K562 (cell line): ENCODE data around the gene INO80. TPM values are rescaled to one million over a fixed set of nuclear protein-coding genes. Genes with fewer than 3 reads are reported as not detected.

ENCODE experiments used
- ATAC-seq: fragments of 200-7000 bp; cut with Tn5 transposase; 3 replicates; pipeline ENCODE4 v1.9.1; 2020; ENCODE audit warnings: moderate library complexity
- BruUV-seq: library from RNA; stranded (reverse); fragments of 400-500 nt; replicated peaks from 2 replicates; lab custom pipeline; 2021; lab: Mats Ljungman, UMichigan
- CTCF ChIA-PET: fragments of 300-600 bp; formaldehyde crosslinking; extraction: SDS; loops from one replicate; lab custom pipeline; 2021; ENCODE audit warnings: low intra/inter-chr PET ratio; lab: Yijun Ruan, JAX
- POLR2A ChIA-PET: fragments of 300-600, 350-650 bp; sonication (Branson Sonifier 250); formaldehyde crosslinking; extraction: SDS; loops from one replicate; lab custom pipeline; 2021; ENCODE audit warnings: antibody characterized with exemption, inconsistent platforms; lab: Yijun Ruan, JAX
- DNase-seq, 4 experiments: peaks; one replicate each; pipeline versions ENCODE4 v3.0.0 to v3.0.0-alpha.2; 2011 to 2018; ENCODE audit warnings: low spot score in 3 of 4, mixed read lengths in 3 of 4; ENCODE audit errors: extremely low read depth in 1 of 4
- FAIRE-seq: peaks from 2 replicates; lab custom pipeline; 2011; peaks lifted over from hg19 to GRCh38; lab: Jason Lieb, UNC
- H2AFZ ChIP-seq: 2 replicates; pipeline ENCODE4 v1.6.0; 2011; ENCODE audit warnings: low read depth, low read length, control low read depth, inconsistent platforms
- H3K27ac ChIP-seq: fragments of 200-600 bp; 3 replicates; pipeline ENCODE4 v1.8.0; 2011; ENCODE audit warnings: low read depth, mild to moderate bottlenecking, control low read depth, inconsistent platforms, low read length, moderate library complexity, mixed read lengths; ENCODE audit errors: extremely low read depth
- H3K27me3 ChIP-seq, 2 experiments: fragments of 300-600 bp in 1 of 2; 2 replicates in 1 of 2; 3 replicates in 1 of 2; pipeline versions ENCODE4 v1.6.0 to v1.8.0; 2011; ENCODE audit warnings: inconsistent platforms in 2 of 2, low read length in 2 of 2, mild to moderate bottlenecking in 1 of 2, mixed read lengths in 1 of 2, moderate library complexity in 1 of 2; ENCODE audit not compliant: control insufficient read depth in 2 of 2, insufficient read depth in 2 of 2
- H3K36me3 ChIP-seq: fragments of 300-600 bp; 3 replicates; pipeline ENCODE4 v1.8.0; 2011; ENCODE audit warnings: mild to moderate bottlenecking, low read length, inconsistent platforms; ENCODE audit not compliant: control insufficient read depth, insufficient read depth
- H3K4me1 ChIP-seq, 2 experiments: fragments of 200-600 bp in 1 of 2; replicated peaks in 1 of 2; 2 replicates in 1 of 2; 3 replicates in 1 of 2; pipeline versions ENCODE4 v1.5.1 to v1.8.0; 2011; ENCODE audit warnings: inconsistent platforms in 2 of 2, low read length in 2 of 2, mild to moderate bottlenecking in 1 of 2, mixed read lengths in 1 of 2, moderate library complexity in 1 of 2; ENCODE audit not compliant: control insufficient read depth in 2 of 2, insufficient read depth in 2 of 2
- H3K4me2 ChIP-seq: 2 replicates; pipeline ENCODE4 v1.6.1; 2011; ENCODE audit warnings: low read length, control low read depth, inconsistent platforms, mixed read lengths; ENCODE audit not compliant: insufficient read depth
- H3K4me3 ChIP-seq: fragments of 200-600 bp; sonication (generic), shearing (Covaris generic); 2 replicates; pipeline ENCODE4 v1.5.1; 2016; ENCODE audit warnings: control low read depth, inconsistent platforms
- H3K79me2 ChIP-seq: fragments of 200-600 bp; 3 replicates; pipeline ENCODE4 v1.8.0; 2011; ENCODE audit warnings: low read length, inconsistent platforms; ENCODE audit not compliant: control insufficient read depth, insufficient read depth
- H3K9ac ChIP-seq, 2 experiments: 2 replicates each; pipeline versions ENCODE4 v1.6.0 to v1.6.1; 2011; ENCODE audit warnings: low read depth in 2 of 2, low read length in 2 of 2, control low read depth in 1 of 2, inconsistent platforms in 1 of 2, mild to moderate bottlenecking in 1 of 2, mixed read lengths in 1 of 2; ENCODE audit not compliant: insufficient read depth in 1 of 2
- H3K9me1 ChIP-seq: one replicate; pipeline ENCODE4 v1.6.0; 2011; ENCODE audit warnings: inconsistent platforms, mild to moderate bottlenecking, low read length, moderate library complexity; ENCODE audit not compliant: control insufficient read depth, insufficient read depth
- H3K9me3 ChIP-seq: replicated peaks from 2 replicates; pipeline ENCODE4 v1.5.1; 2011; ENCODE audit warnings: low read depth, low read length, inconsistent platforms; ENCODE audit not compliant: control insufficient read depth, insufficient read depth
- H4K20me1 ChIP-seq: replicated peaks from 2 replicates; pipeline ENCODE4 v1.6.1; 2011; ENCODE audit warnings: low read length, inconsistent platforms, mixed read lengths; ENCODE audit not compliant: control insufficient read depth, insufficient read depth
- ASH1L ChIP-seq: fragments of 450-650 bp; IDR thresholded peaks from 2 replicates; pipeline ENCODE4 v1.6.1; 2018; ENCODE audit warnings: borderline replicate concordance, mild to moderate bottlenecking, low read depth; ENCODE audit not compliant: partially characterized antibody
- NCOA6 ChIP-seq: fragments of 450-650 bp; IDR thresholded peaks from 2 replicates; pipeline ENCODE4 v1.6.1; 2017; ENCODE audit warnings: mild to moderate bottlenecking
- RAD51 ChIP-seq: fragments of 450-650 bp; IDR thresholded peaks from 2 replicates; pipeline ENCODE4 v1.7.1; 2016; ENCODE audit warnings: low read depth, mild to moderate bottlenecking, borderline replicate concordance
- SMARCA5 ChIP-seq: fragments of 450-650 bp; IDR thresholded peaks from 2 replicates; pipeline ENCODE4 v1.6.1; 2016
- XRCC5 ChIP-seq: fragments of 200-400 bp; formaldehyde crosslinking; IDR thresholded peaks from 2 replicates; pipeline ENCODE4 v1.6.1; 2017; ENCODE audit warnings: low read depth, mild to moderate bottlenecking, low read length
- ZNF121 ChIP-seq: sonication (generic); formaldehyde crosslinking; conservative IDR thresholded peaks from 2 replicates; pipeline ENCODE4 v1.8.0; 2022; ENCODE audit warnings: missing genetic modification reagents
- ZNF384 ChIP-seq: IDR thresholded peaks from 2 replicates; pipeline ENCODE4 v1.6.1; 2012; ENCODE audit warnings: low read depth, low read length, improper control_type of control experiment
- ZNF717 ChIP-seq: fragments of 250-450 bp; sonication (Bioruptor Pico); IDR thresholded peaks from 2 replicates; pipeline ENCODE4 v1.5.0; 2021
- WGBS: fragments of 100-300 bp; shearing (Covaris generic); methylation state at CpG from one replicate; pipeline ENCODE4 v1.1.6; 2016; ENCODE audit warnings: low coverage, mixed read lengths; ENCODE audit not compliant: insufficient coverage; ENCODE audit errors: missing lambda C conversion rate; 5-methylcytosine and 5-hydroxymethylcytosine counted together
- in situ Hi-C: fragments of 300-500 bp; cut with MboI; formaldehyde crosslinking; loops from 4 replicates; pipeline ENCODE4 v1.15.0; 2018; ENCODE audit warnings: inconsistent platforms, mixed read lengths
- intact Hi-C: fragments of 100-400 bp; cut with micrococcal nuclease; formaldehyde crosslinking; loops from 2 replicates; pipeline ENCODE4 v1.14.2; 2022
- polyA plus RNA-seq, 8 experiments: library from polyadenylated mRNA; depleted of rRNA in 4 of 8; stranded (reverse) in 5 of 8; unstranded in 3 of 8; fragments of >200 nt; fragmentation: Nextera tagmentation in 2 of 8; fragmentation: Illumina TruSeq in 1 of 8; extraction: Ambion mirVana in 2 of 8; extraction: Trizol in 1 of 8; gene quantifications; 2 replicates each; pipeline versions ENCODE4 v1.2.1 to v1.2.3, GENCODE V29; 2011 to 2014; ENCODE audit warnings: inconsistent platforms in 1 of 8, missing spikeins in 1 of 8
- total RNA-seq, 7 experiments: library from RNA; depleted of rRNA in 6 of 7; stranded (reverse); fragments of >200 nt in 6 of 7; fragmentation: Illumina TruSeq in 2 of 7; extraction: Trizol in 2 of 7; gene quantifications; 2 replicates each; pipeline versions ENCODE4 v1.2.1 to v1.2.3, GENCODE V29; 2011 to 2021; ENCODE audit warnings: low replicate concordance in 1 of 7

Gene INO80
- total and polyA plus RNA-seq, 9 of the 15 experiments (the other 6 are each of a cell fraction or from before 2014, with no cell fraction given) = 1.1 to 25.7 (median 19.9) TPM

GRCh38 chr15:41124058-41124457, 8.0 kb upstream of the INO80 start:
- POLR2A ChIA-PET = interaction anchor here (1.2 to 2.1 kb wide), 2 partner anchors 8 to 11 kb away, joined by 8 read pairs; partner anchors contain the start of gene INO80
- Histone ChIP-seq H4K20me1 (no peaks in the 10 kb centered on the region), H3K9me1 (no peaks in the 10 kb centered on the region), H3K27me3 (peaks cover 0 to 2% of the 10 kb centered on the region in 2 experiments; a peak in 1 of 5 replicates), H3K9ac (no peak overlapping the region; a peak in 1 of 4 replicates), H3K9me3 (no peaks in the 10 kb centered on the region), H3K27ac (no peak overlapping the region), H3K79me2 (no peaks in the 10 kb centered on the region), H3K4me3 (no peak overlapping the region), H3K4me1 (no peaks in the 10 kb centered on the region; a peak in 1 of 5 replicates), H3K36me3 (no peaks in the 10 kb centered on the region), H3K4me2 (no peak overlapping the region), H2AFZ (no peak overlapping the region)
- in situ Hi-C loops (no loop called here), intact Hi-C loops (no loop called here)
- TF ChIP-seq RAD51 = no peak
- no peak for TF ChIP-seq ASH1L
- no peak for TF ChIP-seq SMARCA5
- no peak for TF ChIP-seq ZNF717
- no peak for ATAC-seq
- no peak for FAIRE-seq
- BruUV-seq = no TSS peak
- DNase-seq = no peak
- WGBS = 33% methylated on average over 5 of the region's 5 CpGs
- CTCF ChIA-PET = no interaction called here

GRCh38 chr15:41122849-41123248, 6.8 kb upstream of the INO80 start:
- no peaks in the 10 kb centered on the region for H3K36me3 ChIP-seq
- CTCF ChIA-PET = no interaction called here
- H3K79me2 ChIP-seq = no peaks in the 10 kb centered on the region
- no peak overlapping the region for H3K4me3 ChIP-seq
- no peak overlapping the region for H3K4me2 ChIP-seq
- no peaks in the 10 kb centered on the region; a peak in 1 of 5 replicates for H3K4me1 ChIP-seq
- H4K20me1 ChIP-seq = no peaks in the 10 kb centered on the region
- no peak for FAIRE-seq
- H2AFZ ChIP-seq = no peak overlapping the region
- no peaks in the 10 kb centered on the region for H3K9me1 ChIP-seq
- no peak for DNase-seq
- no peak for ATAC-seq
- in situ Hi-C loops (no loop called here), intact Hi-C loops (no loop called here)
- no peaks in the 10 kb centered on the region for H3K9me3 ChIP-seq
- H3K27me3 ChIP-seq = peaks cover 0 to 2% of the 10 kb centered on the region in 2 experiments; a peak in 1 of 5 replicates
- no peak for TF ChIP-seq XRCC5
- TF ChIP-seq NCOA6 = no peak
- TF ChIP-seq ZNF384 = no peak
- TF ChIP-seq ZNF121 = peak; percentile 51; the same call in 1 of the 2 replicates
- H3K27ac ChIP-seq = no peak overlapping the region
- WGBS = 10% methylated on average over 2 of the region's 2 CpGs
- H3K9ac ChIP-seq = no peak overlapping the region
- POLR2A ChIA-PET = no interaction called here
- BruUV-seq = no TSS peak
